Stimulated activated CD4-positive, alpha-beta T cell treated with anti-CD3 and anti-CD28 coated beads, Interleukin-2, amount 100 ng/mL, for 48 hours (primary cell): ENCODE data around the gene RTN4.
"Not testable (repeated sequence)": the region's sequence is repeated elsewhere in the genome, so short reads cannot be mapped to it uniquely, and the experiment has no call there.

Experiments
- DNase-seq, 2 donors: peaks; one replicate each; pipeline ENCODE4 v3.0.0-alpha.2; 2020

Gene RTN4

DNA sequence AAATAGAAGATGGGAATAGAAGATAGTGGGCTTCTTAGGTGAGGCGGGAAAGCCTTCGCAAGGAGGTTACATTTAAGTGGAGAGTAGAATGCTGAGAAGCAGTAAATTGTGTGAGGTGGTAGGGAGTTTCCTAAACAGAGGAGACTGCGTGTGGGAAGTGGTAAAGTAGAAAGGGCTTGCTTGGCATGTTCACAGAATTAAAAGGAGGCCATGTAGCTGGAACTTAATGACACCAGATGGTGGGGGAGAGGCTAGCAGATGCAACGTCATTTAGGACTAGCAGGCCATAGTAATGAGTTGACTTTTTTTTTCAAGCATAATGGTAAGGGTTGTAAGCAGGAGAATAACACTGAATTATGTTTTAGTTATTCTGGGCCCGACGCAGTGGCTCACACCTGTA is 13.0 kb upstream of the RTN4 start:
- no peak for DNase-seq

DNA sequence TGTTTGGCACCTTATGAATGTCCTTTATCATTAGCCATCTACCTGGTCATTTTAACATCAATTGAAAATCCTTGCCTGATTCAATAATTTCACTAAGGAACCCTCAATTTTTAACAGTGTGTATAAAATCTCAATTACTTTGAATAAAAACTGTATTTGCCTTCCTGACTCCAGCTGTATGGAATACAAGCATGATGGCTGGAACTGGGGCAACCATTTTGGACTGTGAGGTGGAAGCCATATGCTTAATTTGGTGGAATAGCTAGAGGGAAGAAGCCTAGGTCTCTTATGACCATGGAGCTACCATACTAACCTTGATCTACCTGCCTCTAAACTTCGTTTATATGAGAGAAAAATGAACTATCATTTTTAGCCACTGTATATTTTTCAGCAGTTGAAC is 12.5 kb upstream of the RTN4 start:
- no peak for DNase-seq

DNA sequence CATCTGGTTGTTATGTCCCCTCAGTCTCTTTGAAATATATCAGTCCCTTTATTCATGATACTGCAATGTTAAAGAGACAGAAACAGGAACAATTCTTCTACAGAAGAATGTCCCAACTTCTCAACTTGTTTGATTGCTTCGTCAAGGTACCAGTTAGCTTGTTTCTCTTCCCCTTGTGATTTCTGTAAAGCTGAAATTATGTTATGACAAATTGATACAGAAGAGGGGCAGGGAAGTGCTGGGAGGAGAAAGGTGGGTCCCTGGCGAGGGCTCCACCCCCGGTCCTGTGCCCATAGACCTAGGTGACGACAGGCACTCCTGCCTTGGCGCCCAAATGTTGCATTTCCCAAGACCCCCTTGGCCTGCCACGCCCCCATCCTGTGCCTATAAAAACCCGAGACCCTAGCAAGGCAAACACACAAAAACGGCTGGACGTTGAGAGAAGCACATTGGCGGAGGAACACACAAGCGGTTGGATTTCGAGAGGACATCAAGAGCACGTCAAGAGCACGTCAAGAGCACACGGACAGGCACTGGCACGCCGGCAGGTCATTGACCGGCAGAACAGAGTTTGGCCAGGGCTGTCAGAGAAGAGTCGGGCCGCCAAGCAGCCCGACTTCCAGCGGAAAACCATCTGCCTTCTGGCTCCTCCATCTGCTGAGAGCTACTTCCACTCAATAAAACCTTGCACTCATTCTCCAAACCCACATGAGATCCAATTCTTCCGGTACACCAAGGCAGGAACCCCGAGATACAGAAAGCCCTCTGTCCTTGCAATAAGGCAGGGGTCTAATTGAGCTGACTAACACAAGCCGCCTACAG is 11.5 kb upstream of the RTN4 start:
- DNase-seq, result no peak

DNA sequence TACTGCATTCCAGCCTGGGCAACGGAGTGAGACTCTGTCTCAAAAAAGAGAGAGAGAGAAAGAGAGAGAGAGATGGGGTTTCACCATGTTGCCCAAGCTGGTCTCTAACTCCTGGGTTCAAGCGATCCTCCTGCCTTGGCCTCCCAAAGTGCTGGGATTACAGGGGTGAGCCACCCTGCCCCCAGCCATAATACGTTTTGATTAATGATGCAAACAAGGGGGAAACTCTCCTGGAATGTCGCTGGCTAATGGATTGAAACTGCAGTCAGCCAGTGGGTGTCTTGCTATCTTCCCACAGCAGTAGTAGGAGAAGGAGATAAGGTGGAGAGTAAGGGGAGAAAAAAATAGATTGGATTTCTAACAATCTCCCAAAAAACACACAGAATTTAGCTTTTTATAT is 9.5 kb upstream of the RTN4 start:
- no peak for DNase-seq

DNA sequence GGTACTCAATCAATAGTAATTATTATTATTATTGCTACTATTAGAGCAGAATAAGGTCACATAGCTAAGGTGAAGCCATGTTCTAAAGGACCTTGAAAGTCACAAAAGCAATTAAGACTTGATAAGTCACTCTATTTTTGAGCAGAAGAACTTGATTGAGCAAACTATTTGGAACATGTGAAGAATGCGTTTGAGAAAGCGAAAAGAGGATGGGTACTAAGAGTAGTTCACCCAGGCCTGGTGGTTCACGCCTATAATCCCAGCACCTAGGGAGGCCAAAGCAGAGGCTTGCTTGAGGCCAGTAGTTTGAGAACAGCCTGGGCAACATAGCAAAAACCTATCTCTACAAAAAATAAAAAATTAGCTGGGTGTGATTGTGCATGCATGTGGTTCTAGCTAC is 7.2 kb upstream of the RTN4 start:
- DNase-seq, result no peak

DNA sequence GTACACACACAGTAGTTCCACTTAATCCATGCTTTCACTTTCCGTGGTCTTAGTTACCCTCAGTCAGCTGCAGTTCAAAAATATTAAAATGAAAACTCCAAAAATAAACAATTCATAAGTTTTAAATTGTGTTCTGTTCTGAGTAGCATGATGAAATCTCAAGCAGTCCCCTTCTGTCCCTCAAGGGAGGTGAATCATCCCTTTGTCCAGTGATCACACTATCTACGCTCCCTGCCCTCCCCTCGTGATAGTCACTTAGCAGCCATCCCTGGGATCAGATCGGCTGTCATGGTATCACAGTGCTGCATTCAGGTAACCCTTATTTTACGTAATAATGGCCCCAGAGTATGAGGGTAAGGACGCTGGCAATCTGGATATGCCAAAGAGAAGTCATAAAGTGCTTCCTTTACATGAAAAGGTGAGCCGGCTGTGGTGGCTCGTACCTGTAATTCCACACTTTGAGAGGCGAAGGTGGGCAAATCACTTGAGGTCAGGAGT is 5.8 kb upstream of the RTN4 start:
- DNase-seq, result no peak

DNA sequence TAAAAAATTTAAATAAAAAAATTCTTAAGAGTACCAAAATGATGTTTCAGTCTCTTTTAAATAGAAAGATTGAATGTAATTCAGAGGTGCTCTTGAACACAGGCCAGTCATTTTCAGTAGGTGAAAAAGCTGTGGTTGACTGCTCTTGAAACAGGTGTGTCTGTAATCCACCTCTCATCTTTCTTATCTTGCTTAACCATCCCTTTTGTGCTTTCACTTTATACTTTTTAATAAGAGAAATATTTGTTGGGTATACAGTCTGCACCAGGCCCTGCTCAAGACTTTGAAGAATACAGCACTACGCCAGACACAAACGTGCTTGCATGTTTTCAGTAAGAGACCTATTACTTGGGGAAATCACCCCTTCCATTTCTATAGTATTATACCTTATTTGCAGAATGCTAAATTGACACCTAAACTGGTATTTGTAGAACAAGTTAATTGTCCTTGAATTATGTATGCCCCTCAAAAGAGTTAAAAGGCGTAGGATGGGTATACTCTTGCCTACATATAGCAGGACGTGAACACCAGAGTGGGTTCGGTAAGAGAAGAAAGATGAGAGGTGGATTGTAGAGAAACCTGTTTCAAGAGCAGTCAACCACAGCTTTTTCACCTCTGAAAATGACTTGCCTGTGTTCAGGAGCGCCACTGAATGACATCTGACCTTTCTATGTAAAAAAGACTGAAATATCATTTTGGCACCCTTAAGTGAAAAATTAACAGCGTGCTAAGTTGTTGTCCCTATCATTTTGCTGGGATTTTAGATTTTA is 4.0 kb upstream of the RTN4 start:
- no peak for DNase-seq

DNA sequence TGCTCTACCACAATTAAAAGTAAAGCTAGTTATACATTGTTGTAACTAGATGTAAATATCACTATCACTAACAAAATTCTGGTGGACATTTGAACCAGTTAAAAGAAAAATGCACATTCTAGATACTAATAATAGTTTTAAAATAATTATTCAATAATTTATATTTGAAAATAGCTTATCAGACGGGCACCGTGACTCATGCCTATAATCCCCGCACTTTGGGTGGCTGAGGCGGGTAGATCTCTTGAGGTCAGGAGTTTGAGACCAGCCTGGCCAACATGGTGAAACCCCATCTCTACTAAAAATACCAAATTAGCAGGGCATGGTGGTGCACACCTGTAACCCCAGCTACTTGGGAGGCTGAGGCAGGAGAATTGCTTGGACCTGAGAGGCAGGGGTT is 3.0 kb upstream of the RTN4 start:
- DNase-seq, result not testable (repeated sequence)

DNA sequence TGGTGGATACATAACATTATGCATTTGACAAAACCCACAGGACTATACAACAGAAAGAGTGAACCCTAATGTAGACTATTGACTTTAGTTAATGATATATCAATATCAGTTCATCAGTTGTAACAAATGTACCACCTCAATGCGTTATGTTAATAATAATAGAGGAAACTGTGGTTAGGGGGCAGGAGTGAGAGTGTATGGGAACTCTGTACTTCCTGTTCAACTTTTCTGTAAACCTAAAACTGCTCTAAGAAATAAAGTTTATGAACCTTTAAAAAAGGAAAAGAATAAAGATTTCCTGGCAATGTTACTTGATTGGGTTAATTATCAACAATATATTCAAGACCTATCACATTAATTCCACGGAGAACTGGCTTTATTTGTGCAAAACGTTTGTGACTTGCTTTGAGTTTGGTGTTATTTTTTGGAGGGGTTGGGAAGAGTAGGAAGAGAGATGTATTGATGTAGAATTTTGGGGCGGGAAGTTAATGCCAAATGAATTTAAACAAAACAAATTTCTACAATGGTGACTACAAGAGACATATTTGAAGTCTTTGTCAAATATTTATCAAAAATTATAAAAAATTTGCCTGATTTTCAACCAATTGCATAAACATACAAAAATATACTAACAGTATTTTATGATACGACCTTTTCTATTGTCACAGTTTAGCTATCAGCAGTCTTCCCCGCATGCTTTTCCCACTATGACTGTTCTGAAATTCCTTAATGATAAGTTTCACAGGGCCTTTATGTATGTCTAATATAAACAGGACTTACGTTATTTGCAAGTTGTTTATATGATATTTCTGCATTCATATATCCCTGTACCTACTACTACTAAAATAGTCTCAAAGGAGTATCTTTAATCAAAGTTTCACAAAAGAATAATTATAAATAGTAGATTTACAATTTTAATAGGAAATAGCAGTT is 2.1 kb upstream of the RTN4 start:
- DNase-seq, result no peak

DNA sequence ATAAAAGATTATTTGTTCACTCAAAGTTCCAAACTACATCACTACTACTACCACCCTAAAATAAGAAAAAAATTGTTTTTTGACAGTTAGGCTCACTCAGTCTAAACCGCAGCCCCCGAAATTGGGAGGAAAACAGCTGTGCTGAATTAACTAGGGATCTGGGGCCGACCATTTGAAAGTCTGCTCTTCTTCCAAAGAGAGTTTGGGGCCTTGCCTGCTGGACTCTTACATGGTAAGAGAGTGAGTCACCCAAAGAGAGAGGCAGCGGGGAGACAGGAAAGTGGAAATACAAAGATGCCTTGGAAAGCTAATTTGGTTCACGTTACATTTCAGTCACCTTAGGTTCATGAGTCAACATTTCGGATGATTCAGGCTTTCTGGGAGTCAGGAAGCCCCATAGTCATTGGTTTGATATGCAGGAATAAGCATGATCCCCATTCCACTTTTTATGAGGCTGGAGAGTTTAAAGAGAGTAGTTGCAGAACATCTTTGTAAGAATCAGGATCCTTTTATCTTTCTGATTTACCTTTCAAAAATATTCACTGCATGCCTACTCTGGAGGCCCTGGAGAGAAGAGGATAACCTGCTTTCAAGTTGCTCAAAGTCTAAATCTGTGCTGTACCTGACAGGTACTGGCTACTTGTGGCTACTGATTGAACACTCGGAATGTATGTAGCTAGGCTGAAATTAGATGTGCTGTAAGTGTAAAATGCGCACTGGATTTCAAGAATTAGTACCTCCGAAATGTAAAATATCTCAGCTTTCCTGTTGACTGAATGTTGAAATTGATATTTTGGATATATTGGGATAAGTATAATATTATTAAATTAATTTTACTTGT is 995 bp upstream of the RTN4 start:
- DNase-seq, result peak in 1 of 2 donors; percentile 25

DNA sequence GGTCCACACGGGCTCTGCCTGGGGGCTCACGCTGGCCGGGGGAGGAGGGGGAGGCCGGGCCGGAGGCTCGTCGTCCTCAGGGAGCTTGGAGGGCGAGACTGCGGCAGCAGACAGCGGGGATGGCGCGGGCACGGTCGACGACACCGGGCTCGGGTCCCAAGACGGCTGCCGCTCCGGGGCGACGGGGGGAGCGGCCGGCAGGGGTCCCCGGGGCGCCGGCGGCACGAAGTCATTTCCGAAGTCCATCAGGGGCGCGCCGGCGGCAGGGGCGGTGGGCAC is 491 bp downstream of the RTN4 start:
- no peak for DNase-seq

DNA sequence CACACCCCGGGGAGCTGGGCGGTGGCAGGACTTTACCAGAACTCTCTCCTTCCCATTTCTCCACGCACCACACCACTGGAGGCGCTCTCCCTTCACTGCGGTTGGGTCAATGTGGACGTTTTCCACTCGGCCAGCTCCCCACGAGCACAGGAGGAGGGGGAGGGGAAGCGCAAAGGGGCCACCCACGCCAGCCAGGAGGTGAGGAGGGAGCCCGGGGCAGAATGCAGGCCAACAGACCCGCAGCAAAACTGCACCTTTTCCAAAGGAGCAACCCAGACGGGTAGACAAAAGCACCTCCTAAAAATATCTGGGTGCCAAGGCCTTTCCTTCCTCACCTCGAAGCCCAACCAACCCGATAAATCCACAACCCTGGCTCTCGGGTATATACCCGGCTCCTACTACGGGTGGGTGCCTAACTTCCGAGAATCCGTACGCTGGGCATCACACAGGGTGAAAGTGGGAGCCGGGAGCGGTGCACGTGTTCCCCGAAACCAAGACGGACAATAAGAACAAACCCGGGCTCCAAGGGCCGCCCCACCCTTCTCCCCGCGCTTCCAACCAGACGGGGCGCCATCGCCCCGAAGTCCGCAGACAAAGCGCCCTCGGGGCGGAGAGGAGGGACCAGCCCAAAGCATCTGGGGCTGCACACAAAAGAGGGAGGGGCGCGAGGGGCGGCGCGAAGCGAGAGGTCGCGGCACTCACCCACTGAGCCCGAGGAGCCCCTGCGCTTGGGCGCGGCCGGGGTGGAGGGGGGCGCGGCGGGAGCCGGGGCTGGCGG is 1.0 kb downstream of the RTN4 start:
- peak; percentile 46 to 54 for DNase-seq

DNA sequence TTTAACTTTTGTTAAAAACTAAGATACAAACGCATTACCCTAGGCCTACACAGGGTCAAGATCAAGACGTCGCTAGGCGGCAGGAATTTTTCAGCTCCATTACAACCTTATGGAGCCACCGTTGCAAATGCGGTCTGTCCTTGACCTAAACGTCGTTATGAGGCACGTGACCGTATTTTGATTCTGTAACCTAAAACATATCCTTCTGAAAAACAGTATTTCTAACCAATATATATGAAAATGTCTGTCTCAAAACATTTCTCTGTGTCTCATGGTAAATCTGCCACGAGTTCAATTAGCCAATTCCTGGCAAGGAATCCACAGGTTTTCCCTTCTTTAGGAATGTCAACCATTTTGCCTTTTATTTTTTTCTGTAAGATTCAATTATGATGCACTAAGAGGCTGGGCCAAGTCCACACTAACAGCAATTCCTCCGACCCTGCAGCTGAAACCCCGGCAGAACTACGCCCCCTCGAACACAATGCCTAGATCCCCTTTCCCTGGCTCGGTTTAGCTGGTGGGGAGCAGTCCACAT is 1.7 kb downstream of the RTN4 start:
- no peak for DNase-seq

DNA sequence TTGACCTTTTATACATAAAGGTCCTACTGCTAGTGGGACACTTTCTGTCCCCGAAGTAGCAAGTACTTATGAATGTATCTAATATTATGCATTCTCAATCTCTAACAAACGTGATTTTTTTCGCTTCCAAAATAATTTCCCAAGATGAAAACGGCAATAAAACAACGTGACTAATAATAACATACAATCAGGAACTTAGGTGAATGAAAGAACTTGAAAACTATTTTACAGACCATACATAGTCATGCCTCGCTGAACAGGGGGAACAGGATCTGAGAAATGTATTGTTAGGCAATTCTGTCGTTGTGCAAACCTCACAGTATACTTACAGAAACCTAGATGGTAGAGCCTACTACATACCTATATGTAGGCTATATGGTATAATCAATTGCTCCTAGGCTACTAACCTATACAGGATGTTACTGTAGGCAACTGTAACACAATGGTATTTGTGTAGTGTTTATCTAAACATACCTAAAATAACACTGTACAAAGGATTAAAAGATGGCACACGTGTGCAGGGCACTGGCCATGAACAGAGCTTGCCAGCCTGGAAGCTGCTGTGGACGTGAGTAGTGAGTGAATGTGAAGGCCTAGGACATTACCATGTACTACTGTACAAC is 2.5 kb downstream of the RTN4 start:
- no peak for DNase-seq

DNA sequence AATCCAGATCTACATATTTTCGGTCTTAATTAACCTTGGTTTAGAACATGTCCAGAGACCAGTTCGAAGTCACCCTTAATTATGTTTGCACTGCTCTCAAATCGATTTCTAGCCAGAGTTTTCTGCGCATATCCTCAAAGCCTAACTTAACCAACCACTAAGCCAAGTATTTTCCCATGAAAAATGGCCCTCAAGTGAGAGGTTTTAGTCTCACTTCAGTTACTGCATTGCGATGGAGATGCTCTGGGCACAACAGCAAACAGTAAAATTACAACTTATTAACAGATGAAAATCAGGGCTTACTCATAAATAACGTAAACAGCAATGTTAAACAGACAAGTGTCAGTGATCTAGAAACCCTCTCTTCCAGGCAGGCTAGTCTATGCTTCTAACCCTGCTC is 4.5 kb downstream of the RTN4 start:
- no peak for DNase-seq

DNA sequence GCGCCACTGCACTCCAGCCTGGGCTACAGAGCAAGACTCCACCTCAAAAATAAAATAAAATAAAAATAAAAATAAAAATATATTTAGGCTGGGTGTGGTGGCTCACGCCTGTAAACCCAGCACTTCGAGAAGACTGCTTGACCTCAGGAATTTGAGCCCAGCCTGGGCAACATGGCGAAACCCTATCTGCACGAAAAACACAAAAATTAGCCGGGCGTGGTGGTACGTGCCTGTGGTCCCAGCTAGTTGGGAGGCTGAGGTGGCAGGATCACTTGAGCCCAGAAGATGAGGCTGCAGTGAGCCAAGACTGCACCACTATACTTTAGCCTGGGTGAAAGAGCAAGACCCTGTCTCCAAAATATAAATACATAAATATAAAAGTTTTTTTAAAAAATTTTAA is 6.4 kb downstream of the RTN4 start:
- no peak for DNase-seq

DNA sequence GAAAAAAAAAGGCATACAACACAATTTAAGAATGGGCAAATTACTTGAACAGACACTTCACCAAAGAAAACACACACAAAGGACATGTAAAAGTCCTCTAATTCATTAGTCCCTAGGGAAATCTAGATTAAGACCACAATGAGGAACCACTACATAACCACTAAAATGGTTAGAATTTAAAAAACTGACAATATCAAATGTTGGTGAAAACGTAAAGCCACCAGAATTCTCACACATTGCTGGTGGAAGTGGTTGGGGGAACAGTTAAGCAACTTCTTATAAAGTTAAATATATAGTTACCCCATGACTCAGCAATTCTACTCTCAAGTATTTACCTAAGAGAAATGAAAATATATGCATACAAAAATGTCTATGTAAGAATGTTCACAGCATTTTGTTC is 11.8 kb downstream of the RTN4 start:
- no peak for DNase-seq

DNA sequence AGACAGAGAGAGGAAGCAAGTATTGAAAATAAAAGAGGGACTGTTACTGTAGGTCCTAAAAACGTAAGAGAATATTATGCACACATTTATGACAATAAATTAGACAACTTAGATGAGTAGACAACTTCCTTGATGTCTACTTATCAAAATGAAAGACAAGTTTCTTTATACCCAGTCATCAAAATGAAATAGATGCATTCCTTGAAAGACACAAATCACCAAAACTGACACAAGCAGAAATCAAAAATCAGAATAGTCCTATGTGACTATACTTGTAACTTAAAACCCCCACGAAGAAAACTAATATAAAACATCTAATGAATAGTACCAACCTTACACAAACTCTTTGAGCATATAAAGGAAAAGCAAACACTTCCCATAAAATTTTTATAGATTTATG is 14.5 kb downstream of the RTN4 start:
- no peak for DNase-seq

DNA sequence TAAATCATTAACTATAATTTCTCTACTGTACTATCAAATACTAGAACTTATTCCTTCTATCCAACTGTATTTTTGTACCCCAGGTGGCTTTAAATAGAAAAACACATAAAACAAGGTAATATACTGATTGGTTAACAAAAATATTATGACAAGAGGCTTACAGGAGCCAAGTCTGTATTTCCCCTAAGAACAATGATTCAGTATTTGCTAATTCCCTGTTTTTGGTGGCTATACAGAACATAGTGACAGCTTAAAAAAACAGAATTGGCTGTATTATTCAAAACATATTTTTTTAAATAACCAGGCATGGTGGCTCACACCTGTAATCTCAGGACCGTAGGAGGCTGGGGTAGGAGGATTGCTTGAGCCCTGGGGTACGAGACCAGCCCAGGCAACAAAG is 16.3 kb downstream of the RTN4 start:
- no peak for DNase-seq

DNA sequence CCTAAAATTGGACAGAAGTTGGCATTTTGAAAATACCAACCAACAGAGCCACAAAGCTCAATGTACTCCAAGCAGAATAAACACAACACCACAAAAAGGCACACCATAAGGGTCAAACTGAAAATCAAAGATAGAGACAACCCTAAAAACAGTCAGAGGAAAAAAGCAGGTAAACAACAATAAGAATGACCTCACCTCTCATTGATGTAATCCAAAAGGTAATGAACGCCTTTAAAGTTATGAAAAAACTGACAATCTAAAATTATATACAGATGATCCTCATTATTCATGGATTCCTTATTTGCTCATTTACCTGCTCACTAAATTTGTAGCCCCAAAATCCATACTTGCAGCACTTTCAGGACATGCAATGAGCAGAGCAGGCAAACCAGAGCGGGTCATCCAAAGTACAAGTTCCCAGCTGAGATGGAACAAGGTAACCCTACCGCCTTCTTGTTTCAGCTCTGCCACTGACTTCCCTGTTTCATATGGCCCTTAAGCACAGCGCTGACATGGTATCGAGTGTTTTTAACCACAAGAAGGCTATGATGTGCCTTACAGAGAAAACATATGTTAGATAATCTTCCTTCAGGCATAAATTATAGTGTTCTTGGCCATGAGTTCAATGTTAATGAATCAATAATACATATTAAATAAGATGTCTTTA is 17.0 kb downstream of the RTN4 start:
- DNase-seq, result no peak
